ENCODE data around the gene PROSER2. TPM values are rescaled to one million over a fixed set of nuclear protein-coding genes. Genes with fewer than 3 reads are reported as not detected.

PROSER2 gene
- total RNA-seq, 4 donors from 2014 or later = 11.5 to 19.8 (median 13.4) TPM

- no peaks in the 10 kb centered on the region for H3K36me3 ChIP-seq
- H3K4me1 ChIP-seq = peaks cover 0 to 7% of the 10 kb centered on the region in 2 donors
- no peaks in the 10 kb centered on the region for H3K9me3 ChIP-seq
- H3K4me3 ChIP-seq (replicated peaks in 1 of 3) = no peak overlapping the region
- no peaks in the 10 kb centered on the region for H3K27me3 ChIP-seq
- WGBS, 2 donors = 87 to 96% methylated on average over 7 of the region's 7 CpGs
- no peak for DNase-seq
- TF ChIP-seq CTCF (IDR thresholded peaks at IDR 0.05) = no peak
- no peak for TF ChIP-seq POLR2A (IDR thresholded peaks at IDR 0.05)
- no peak overlapping the region for H3K27ac ChIP-seq
- intact Hi-C loops (cut with DNase I) = no loop called here
Observed at GRCh38 chr10:11813177-11813576, 10.0 kb upstream of the PROSER2 start.

- WGBS, 2 donors = 79 to 84% methylated on average over 13 of the region's 13 CpGs
- peaks cover 0 to 7% of the 10 kb centered on the region in 2 donors for H3K4me1 ChIP-seq
- H3K9me3 ChIP-seq = no peaks in the 10 kb centered on the region
- no peak overlapping the region for H3K4me3 ChIP-seq (replicated peaks in 1 of 3)
- peak overlapping the region in 1 of 3 donors; percentile 24 for H3K27ac ChIP-seq
- intact Hi-C loops (cut with DNase I) = no loop called here
- H3K27me3 ChIP-seq = no peaks in the 10 kb centered on the region
- DNase-seq = no peak
- no peak for TF ChIP-seq POLR2A (IDR thresholded peaks at IDR 0.05)
- TF ChIP-seq CTCF (IDR thresholded peaks at IDR 0.05) = no peak
- H3K36me3 ChIP-seq = no peaks in the 10 kb centered on the region
Observed at GRCh38 chr10:11813855-11814567, 9.1 kb upstream of the PROSER2 start.

- intact Hi-C loops (cut with DNase I) = no loop called here
- TF ChIP-seq POLR2A (IDR thresholded peaks at IDR 0.05) = no peak
- no peak for TF ChIP-seq CTCF (IDR thresholded peaks at IDR 0.05)
- Histone ChIP-seq H3K9me3 (no peaks in the 10 kb centered on the region), H3K4me3 (replicated peaks in 1 of 3) (no peak overlapping the region), H3K27me3 (no peaks in the 10 kb centered on the region), H3K27ac (no peak overlapping the region), H3K4me1 (no peaks in the 10 kb centered on the region), H3K36me3 (no peaks in the 10 kb centered on the region)
- 88 to 90% methylated on average over 3 of the region's 3 CpGs for WGBS, 2 donors
- DNase-seq = no peak
Observed at GRCh38 chr10:11819027-11819426, 4.1 kb upstream of the PROSER2 start.

GRCh38 chr10:11822026-11822756 is 965 bp upstream of the PROSER2 start:
- 80 to 82% methylated on average over 5 of the region's 5 CpGs for WGBS, 2 donors
- H3K36me3 ChIP-seq = no peaks in the 10 kb centered on the region
- TF ChIP-seq CTCF (IDR thresholded peaks at IDR 0.05) (no peak), POLR2A (IDR thresholded peaks at IDR 0.05) (no peak)
- intact Hi-C loops (cut with DNase I) = no loop called here
- no peaks in the 10 kb centered on the region for H3K9me3 ChIP-seq
- no peak overlapping the region for H3K27ac ChIP-seq
- DNase-seq = no peak
- H3K27me3 ChIP-seq = no peaks in the 10 kb centered on the region
- H3K4me1 ChIP-seq = peaks cover 9 to 12% of the 10 kb centered on the region in 2 donors
- no peak overlapping the region for H3K4me3 ChIP-seq (replicated peaks in 1 of 3)

GRCh38 chr10:11822809-11823121 is 391 bp upstream of the PROSER2 start:
- H3K27me3 ChIP-seq = no peaks in the 10 kb centered on the region
- peaks cover 9 to 12% of the 10 kb centered on the region in 2 donors for H3K4me1 ChIP-seq
- no peaks in the 10 kb centered on the region for H3K9me3 ChIP-seq
- no peak for DNase-seq
- intact Hi-C loops (cut with DNase I) = no loop called here
- H3K4me3 ChIP-seq (replicated peaks in 1 of 3) = peak overlapping the region; percentile 69 to 91 (median 81)
- TF ChIP-seq CTCF (IDR thresholded peaks at IDR 0.05) (no peak), POLR2A (IDR thresholded peaks at IDR 0.05) (no peak)
- H3K36me3 ChIP-seq = no peaks in the 10 kb centered on the region
- 68 to 79% methylated on average over 7 of the region's 8 CpGs for WGBS, 2 donors
- H3K27ac ChIP-seq = peak overlapping the region; percentile 31 to 88 (median 75)
